Activated CD4-positive, alpha-beta T cell treated with anti-CD3 and anti-CD28 coated beads, Interleukin-2, amount 10 ng/mL, durations not matched to agents 7 days and 5 days (primary cell): ENCODE results near the gene RDH8. TPM values are rescaled to one million over a fixed set of nuclear protein-coding genes. Genes with fewer than 3 reads are reported as not detected.

Experiments used
- CTCF ChIA-PET: fragments of 350-600 bp; sonication (Branson Sonifier 250); formaldehyde crosslinking; loops from one replicate; lab custom pipeline; 2021; ENCODE audit warnings: antibody characterized with exemption; lab: Charles Lee
- POLR2A ChIA-PET: fragments of 350-600 bp; sonication (Branson Sonifier 250); formaldehyde crosslinking; loops from one replicate; lab custom pipeline; 2021; ENCODE audit warnings: antibody characterized with exemption; lab: Charles Lee
- DNase-seq: peaks from one replicate; pipeline ENCODE4 v3.0.0-alpha.2; 2020
- H3K27ac Mint-ChIP-seq: one replicate; pipeline ENCODE4 v1.8.0; 2021; ENCODE audit warnings: mild to moderate bottlenecking, moderate library complexity, mixed read lengths
- H3K27me3 Mint-ChIP-seq: one replicate; pipeline ENCODE4 v1.8.0; 2021; ENCODE audit warnings: mixed read lengths
- H3K36me3 Mint-ChIP-seq: one replicate; pipeline ENCODE4 v1.8.0; 2021; ENCODE audit warnings: low read depth, mixed read lengths
- H3K4me1 Mint-ChIP-seq: one replicate; pipeline ENCODE4 v1.8.0; 2021; ENCODE audit warnings: mixed read lengths
- H3K4me3 Mint-ChIP-seq: one replicate; pipeline ENCODE4 v1.8.0; 2021; ENCODE audit warnings: mild to moderate bottlenecking, moderate library complexity, mixed read lengths
- H3K9me3 Mint-ChIP-seq: one replicate; pipeline ENCODE4 v1.8.0; 2021; ENCODE audit warnings: mixed read lengths
- total RNA-seq, 2 experiments: library from RNA; stranded (reverse); gene quantifications; one replicate each; pipeline ENCODE4 v1.2.3, GENCODE V29; 2021

RDH8 gene
- total RNA-seq, 2 experiments from 2014 or later = not detected

- POLR2A ChIA-PET = no interaction called here
- Mint-ChIP-seq H3K4me3 (no peak overlapping the region), H3K36me3 (no peaks in the 10 kb centered on the region), H3K4me1 (peaks cover 7% of the 10 kb centered on the region), H3K27ac (no peak overlapping the region), H3K27me3 (peaks cover 11% of the 10 kb centered on the region), H3K9me3 (no peaks in the 10 kb centered on the region)
- DNase-seq = no peak
- CTCF ChIA-PET = interaction anchor here (0.9 to 2.8 kb wide), 7 partner anchors 26 to 224 kb away, joined by 3 to 20 read pairs (median 4); no protein-coding TSS in a partner anchor
These were observed 13.5 kb downstream of the RDH8 start for GRCh38 chr19:10026744-10027143.

DNA sequence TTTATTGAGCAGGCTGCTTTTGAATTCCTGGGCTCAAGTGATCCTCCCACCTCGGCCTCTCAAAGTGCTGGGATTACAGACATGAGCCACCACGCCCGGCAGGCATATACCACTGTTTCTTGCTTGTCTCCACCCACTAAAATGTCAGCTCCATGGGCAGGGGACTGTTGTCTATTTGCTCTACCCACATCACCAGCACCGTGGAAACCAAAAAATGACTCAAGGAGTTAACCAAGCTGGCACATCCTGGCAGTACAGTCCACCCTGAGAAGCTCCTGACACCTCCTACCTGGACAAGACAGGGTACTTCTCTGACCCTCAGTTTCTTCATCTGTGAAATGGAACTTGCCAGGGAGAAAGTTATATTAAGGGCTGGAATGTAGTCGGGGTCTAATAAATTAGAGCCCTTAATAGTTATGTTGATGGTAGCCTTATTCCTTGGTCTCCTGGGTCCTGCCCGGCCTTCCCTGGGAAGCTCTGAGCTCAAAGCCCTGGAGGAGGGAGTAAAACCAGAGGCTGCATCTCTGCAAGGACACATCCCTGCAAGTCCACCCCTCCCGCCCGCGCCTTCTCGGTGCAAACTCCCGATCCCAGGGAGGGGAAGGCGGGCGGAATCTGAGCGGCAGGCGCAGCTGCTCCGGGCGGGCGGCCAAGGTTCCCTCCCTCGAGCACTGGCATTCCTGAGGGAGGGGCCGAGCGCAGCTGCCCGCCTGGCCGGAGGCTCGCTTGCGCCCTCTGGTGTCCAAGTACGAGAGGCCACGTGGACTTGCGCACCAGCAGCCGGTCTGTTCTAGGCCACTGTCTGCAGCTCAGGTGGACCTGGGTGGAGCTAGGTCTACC, 14.1 kb downstream of the RDH8 start:
- Mint-ChIP-seq H3K4me1 (peaks cover 7% of the 10 kb centered on the region), H3K4me3 (no peak overlapping the region), H3K27me3 (peaks cover 14% of the 10 kb centered on the region), H3K36me3 (no peaks in the 10 kb centered on the region), H3K9me3 (no peaks in the 10 kb centered on the region), H3K27ac (no peak overlapping the region)
- ChIA-PET CTCF (interaction anchor here (0.6 to 2.8 kb wide), 15 partner anchors 9 to 223 kb away, joined by 3 to 20 read pairs (median 4); partner anchors contain the start of gene COL5A3), POLR2A (no interaction called here)
- DNase-seq = peak; percentile 76

DNA sequence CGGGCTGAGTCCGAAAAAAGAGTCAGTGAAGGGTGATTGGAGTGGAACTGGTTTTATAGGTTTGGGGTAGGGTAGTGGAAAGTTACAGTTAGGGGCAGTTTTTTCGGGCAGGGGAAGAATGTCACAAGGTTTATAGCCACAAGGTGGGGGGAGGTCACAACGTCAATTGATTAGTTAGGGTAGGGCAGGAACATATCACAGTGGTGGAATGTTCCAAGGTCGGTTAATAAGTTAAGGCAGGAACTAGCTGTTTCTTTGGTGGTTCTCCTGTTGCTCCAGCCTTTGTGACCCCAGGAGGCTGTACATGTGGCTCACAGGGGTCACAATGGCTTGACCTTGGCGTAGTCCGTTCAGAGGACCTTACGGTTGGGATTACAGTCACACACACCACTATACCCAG, 20.3 kb downstream of the RDH8 start:
- ChIA-PET CTCF (interaction anchor here (1.1 kb wide), 1 partner anchor 129 kb away, joined by 3 read pairs; no protein-coding TSS in a partner anchor), POLR2A (no interaction called here)
- no peak for DNase-seq
- no peak overlapping the region for H3K4me3 Mint-ChIP-seq
- no peaks in the 10 kb centered on the region for H3K4me1 Mint-ChIP-seq
- peaks cover 12% of the 10 kb centered on the region for H3K27me3 Mint-ChIP-seq
- no peaks in the 10 kb centered on the region for H3K9me3 Mint-ChIP-seq
- no peak overlapping the region for H3K27ac Mint-ChIP-seq
- no peaks in the 10 kb centered on the region for H3K36me3 Mint-ChIP-seq

- no peak for DNase-seq
- Mint-ChIP-seq H3K27ac (no peak overlapping the region), H3K4me3 (no peak overlapping the region), H3K9me3 (no peaks in the 10 kb centered on the region), H3K36me3 (no peaks in the 10 kb centered on the region), H3K4me1 (no peaks in the 10 kb centered on the region), H3K27me3 (peaks cover 12% of the 10 kb centered on the region)
- ChIA-PET POLR2A (no interaction called here), CTCF (interaction anchor here (0.9 kb wide), 1 partner anchor 9 kb away, joined by 3 read pairs; no protein-coding TSS in a partner anchor)
These were observed 23.4 kb downstream of the RDH8 start for GRCh38 chr19:10036601-10037071.

DNA sequence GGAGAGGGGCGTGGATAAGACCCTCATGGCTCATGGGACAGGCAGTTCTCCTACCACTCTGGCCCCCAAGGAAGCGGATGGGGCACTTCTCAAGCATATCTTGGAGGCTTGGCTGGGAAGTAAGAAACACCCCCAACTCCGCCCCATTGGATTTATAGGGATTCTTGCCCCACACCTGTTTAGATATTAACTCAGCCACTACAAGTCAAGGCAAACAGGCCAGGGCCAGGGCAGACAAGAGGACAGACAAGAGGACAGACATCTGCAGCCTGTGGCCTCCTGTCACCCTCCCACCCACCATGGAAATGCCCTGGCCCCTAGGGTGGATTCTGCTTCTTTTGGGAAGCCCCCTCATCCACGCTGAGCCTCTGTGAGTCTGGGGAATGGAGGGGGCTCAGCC, 24.1 kb downstream of the RDH8 start:
- ChIA-PET POLR2A (no interaction called here), CTCF (interaction anchor here (0.9 kb wide), 2 partner anchors 10 kb away, joined by 3 read pairs; no protein-coding TSS in a partner anchor)
- no peaks in the 10 kb centered on the region for H3K4me1 Mint-ChIP-seq
- H3K27me3 Mint-ChIP-seq = peaks cover 9% of the 10 kb centered on the region
- H3K4me3 Mint-ChIP-seq = no peak overlapping the region
- H3K27ac Mint-ChIP-seq = no peak overlapping the region
- H3K36me3 Mint-ChIP-seq = no peaks in the 10 kb centered on the region
- no peak for DNase-seq
- no peaks in the 10 kb centered on the region for H3K9me3 Mint-ChIP-seq

- H3K36me3 Mint-ChIP-seq = no peaks in the 10 kb centered on the region
- H3K27me3 Mint-ChIP-seq = peaks cover 6% of the 10 kb centered on the region
- H3K27ac Mint-ChIP-seq = no peak overlapping the region
- CTCF ChIA-PET = interaction anchor here (0.9 kb wide), 1 partner anchor 10 kb away, joined by 3 read pairs; no protein-coding TSS in a partner anchor
- POLR2A ChIA-PET = no interaction called here
- no peak for DNase-seq
- no peaks in the 10 kb centered on the region for H3K9me3 Mint-ChIP-seq
- H3K4me1 Mint-ChIP-seq = no peaks in the 10 kb centered on the region
- H3K4me3 Mint-ChIP-seq = no peak overlapping the region
These were observed 24.5 kb downstream of the RDH8 start for GRCh38 chr19:10037809-10038208.

- Mint-ChIP-seq H3K9me3 (peaks cover 18% of the 10 kb centered on the region), H3K4me1 (no peaks in the 10 kb centered on the region), H3K36me3 (no peaks in the 10 kb centered on the region), H3K27ac (no peak overlapping the region), H3K27me3 (peaks cover 2% of the 10 kb centered on the region), H3K4me3 (no peak overlapping the region)
- DNase-seq = no peak
- ChIA-PET CTCF (interaction anchor here (1.0 to 1.8 kb wide), 3 partner anchors 8 to 112 kb away, joined by 3 to 6 read pairs (median 3); no protein-coding TSS in a partner anchor), POLR2A (no interaction called here)
These were observed 30.1 kb downstream of the RDH8 start for GRCh38 chr19:10043286-10043927.

- Mint-ChIP-seq H3K9me3 (peaks cover 18% of the 10 kb centered on the region), H3K27ac (no peak overlapping the region), H3K4me1 (no peaks in the 10 kb centered on the region), H3K27me3 (peaks cover 2% of the 10 kb centered on the region), H3K4me3 (no peak overlapping the region), H3K36me3 (no peaks in the 10 kb centered on the region)
- ChIA-PET CTCF (interaction anchor here (0.6 to 1.0 kb wide), 2 partner anchors 113 to 621 kb away, joined by 3 to 4 read pairs; no protein-coding TSS in a partner anchor), POLR2A (no interaction called here)
- DNase-seq = no peak
These were observed 31.1 kb downstream of the RDH8 start for GRCh38 chr19:10044390-10044789.

DNA sequence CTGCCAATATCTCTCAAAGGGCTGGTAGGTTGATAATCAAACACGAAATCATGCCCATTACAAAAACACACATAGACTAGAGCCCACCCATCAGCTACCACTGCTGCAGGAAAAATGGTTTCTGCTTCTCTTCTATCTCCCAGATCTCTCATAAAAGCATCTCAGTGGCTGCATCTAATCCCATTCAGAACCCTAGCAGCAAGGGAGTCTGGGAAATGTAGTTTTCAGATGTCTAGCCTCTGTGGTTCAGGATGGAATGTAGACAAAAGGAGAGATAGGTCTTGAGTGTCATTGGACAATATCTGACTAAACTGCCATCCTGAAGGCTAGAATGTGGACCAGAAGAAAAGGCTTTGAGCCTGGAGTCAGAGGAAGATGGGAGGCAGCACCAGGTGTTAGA, 32.1 kb downstream of the RDH8 start:
- Mint-ChIP-seq H3K27ac (no peak overlapping the region), H3K4me3 (no peak overlapping the region), H3K27me3 (peaks cover 2% of the 10 kb centered on the region), H3K36me3 (no peaks in the 10 kb centered on the region), H3K9me3 (peaks cover 18% of the 10 kb centered on the region), H3K4me1 (no peaks in the 10 kb centered on the region)
- no peak for DNase-seq
- CTCF ChIA-PET = interaction anchor here (0.6 kb wide), 1 partner anchor 490 kb away, joined by 3 read pairs; no protein-coding TSS in a partner anchor
- POLR2A ChIA-PET = no interaction called here

GRCh38 chr19:10049626-10050025, 36.3 kb downstream of the RDH8 start:
- no peak overlapping the region for H3K4me3 Mint-ChIP-seq
- no peaks in the 10 kb centered on the region for H3K36me3 Mint-ChIP-seq
- no peak for DNase-seq
- CTCF ChIA-PET = no interaction called here
- no peaks in the 10 kb centered on the region for H3K27me3 Mint-ChIP-seq
- peaks cover 7% of the 10 kb centered on the region for H3K9me3 Mint-ChIP-seq
- POLR2A ChIA-PET = no interaction called here
- no peak overlapping the region for H3K27ac Mint-ChIP-seq
- H3K4me1 Mint-ChIP-seq = no peaks in the 10 kb centered on the region

DNA sequence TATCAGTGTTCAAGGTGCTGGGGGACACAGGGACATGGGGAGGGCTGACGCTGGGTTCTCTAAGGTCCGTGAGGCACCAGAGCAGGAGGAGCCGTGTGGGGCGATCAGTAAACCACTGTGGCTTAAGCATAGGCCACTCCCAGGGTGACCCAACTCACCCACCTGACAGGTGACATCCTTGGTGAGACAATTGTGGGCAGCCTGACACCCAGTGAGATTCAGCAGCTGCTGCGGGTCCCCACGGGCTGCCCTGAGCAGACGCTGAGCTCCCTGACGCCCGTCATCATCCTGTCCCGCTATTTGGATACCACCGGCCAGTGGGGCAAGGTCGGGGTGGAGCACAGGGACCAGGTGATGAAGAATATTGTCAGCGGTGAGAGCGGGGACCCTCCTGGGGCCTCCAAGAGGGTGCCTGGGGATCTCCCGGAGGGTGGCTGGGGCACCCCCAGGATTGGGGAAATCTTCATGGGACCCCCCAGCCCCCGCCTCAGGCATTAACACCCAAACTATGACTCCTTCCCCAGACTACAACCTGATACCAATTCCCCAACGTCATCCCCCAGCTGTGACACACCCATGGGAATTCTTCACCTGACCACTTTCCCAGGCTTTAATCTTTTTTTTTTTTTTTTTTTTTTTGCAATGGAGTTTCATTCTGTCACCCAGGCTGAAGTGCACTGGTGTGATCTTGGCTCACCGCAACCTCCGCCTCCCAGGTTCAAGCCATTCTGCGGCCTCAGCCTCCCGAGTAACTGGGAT, 39.5 kb downstream of the RDH8 start:
- no peaks in the 10 kb centered on the region for H3K9me3 Mint-ChIP-seq
- no peak for DNase-seq
- POLR2A ChIA-PET = no interaction called here
- CTCF ChIA-PET = interaction anchor here (2.3 kb wide), 1 partner anchor 10 kb away, joined by 6 read pairs; no protein-coding TSS in a partner anchor
- peaks cover 2% of the 10 kb centered on the region for H3K27me3 Mint-ChIP-seq
- H3K36me3 Mint-ChIP-seq = no peaks in the 10 kb centered on the region
- H3K4me1 Mint-ChIP-seq = no peaks in the 10 kb centered on the region
- H3K4me3 Mint-ChIP-seq = no peak overlapping the region
- H3K27ac Mint-ChIP-seq = no peak overlapping the region

DNA sequence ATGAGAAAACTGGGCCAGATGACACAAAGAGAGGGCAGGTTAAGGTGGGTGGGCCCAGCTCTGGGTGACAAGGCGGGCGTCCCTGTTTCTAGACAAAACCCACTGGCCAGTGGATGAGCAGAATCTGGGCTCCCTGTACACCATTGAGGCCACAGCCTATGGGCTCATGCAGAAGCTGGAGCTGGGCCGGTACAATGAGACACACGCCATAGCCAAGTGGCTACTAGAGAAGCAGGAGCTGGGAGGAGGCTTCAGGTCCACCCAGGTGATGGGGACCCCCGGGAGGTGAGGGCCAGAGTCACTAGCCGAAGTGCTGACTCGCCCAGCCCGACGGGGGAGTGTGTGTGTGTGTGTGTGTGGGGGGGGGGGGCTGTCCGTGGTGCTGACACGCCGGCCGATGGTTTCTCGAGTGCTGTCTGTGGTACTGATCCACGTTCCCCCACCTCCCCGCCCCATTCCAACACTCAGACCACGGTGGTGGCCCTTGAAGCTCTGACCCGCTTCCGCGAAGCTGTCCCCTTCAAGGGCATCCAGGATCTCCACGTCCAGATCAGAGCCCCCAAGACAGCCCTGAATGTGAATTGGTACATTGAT, 48.5 kb downstream of the RDH8 start:
- no peak overlapping the region for H3K4me3 Mint-ChIP-seq
- no peaks in the 10 kb centered on the region for H3K36me3 Mint-ChIP-seq
- no peaks in the 10 kb centered on the region for H3K9me3 Mint-ChIP-seq
- no peaks in the 10 kb centered on the region for H3K27me3 Mint-ChIP-seq
- no peaks in the 10 kb centered on the region for H3K4me1 Mint-ChIP-seq
- CTCF ChIA-PET = interaction anchor here (1.0 kb wide), 1 partner anchor 30 kb away, joined by 5 read pairs; no protein-coding TSS in a partner anchor
- POLR2A ChIA-PET = no interaction called here
- H3K27ac Mint-ChIP-seq = no peak overlapping the region
- DNase-seq = no peak
